Measurements from ENCODE around the gene SDR39U1. TPM values are rescaled to one million over a fixed set of nuclear protein-coding genes. Genes with fewer than 3 reads are reported as not detected.

SDR39U1 gene
- total RNA-seq, 1 experiment from 2014 or later: 56.7 TPM

DNA sequence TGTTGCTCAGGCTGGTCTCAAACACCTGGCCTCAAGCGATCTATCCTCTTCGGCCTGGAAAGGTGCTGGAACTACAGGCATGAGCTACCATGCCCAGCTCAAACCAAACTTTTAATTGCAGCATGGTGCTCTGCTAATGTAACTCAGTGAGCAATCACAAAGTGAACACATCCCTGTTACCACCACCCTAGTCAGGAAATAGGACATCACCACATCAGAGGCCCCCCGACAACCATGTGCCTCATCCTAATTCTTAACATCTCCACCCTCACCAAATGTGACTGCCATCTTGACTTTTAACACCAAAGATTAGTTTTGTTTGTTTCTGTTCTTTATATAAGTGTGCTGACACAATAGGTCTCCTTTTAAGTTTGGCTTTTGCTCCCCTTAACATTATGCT lies 22.8 kb upstream of the SDR39U1 start (continued):
- TF ChIP-seq, protein P1, sequence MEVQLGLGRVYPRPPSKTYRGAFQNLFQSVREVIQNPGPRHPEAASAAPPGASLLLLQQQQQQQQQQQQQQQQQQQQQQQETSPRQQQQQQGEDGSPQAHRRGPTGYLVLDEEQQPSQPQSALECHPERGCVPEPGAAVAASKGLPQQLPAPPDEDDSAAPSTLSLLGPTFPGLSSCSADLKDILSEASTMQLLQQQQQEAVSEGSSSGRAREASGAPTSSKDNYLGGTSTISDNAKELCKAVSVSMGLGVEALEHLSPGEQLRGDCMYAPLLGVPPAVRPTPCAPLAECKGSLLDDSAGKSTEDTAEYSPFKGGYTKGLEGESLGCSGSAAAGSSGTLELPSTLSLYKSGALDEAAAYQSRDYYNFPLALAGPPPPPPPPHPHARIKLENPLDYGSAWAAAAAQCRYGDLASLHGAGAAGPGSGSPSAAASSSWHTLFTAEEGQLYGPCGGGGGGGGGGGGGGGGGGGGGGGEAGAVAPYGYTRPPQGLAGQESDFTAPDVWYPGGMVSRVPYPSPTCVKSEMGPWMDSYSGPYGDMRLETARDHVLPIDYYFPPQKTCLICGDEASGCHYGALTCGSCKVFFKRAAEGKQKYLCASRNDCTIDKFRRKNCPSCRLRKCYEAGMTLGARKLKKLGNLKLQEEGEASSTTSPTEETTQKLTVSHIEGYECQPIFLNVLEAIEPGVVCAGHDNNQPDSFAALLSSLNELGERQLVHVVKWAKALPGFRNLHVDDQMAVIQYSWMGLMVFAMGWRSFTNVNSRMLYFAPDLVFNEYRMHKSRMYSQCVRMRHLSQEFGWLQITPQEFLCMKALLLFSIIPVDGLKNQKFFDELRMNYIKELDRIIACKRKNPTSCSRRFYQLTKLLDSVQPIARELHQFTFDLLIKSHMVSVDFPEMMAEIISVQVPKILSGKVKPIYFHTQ (CRISPR knock-in tag; IDR thresholded peaks at IDR 0.05): no peak
- TF ChIP-seq NR2C2 (CRISPR knock-in tag; IDR thresholded peaks at IDR 0.05) (no peak), NR1H2 (CRISPR knock-in tag; IDR thresholded peaks at IDR 0.05) (no peak), FOXP1 (CRISPR knock-in tag; IDR thresholded peaks at IDR 0.05; ENCODE audit: borderline replicate concordance) (no peak), SP1 (CRISPR knock-in tag; conservative IDR thresholded peaks at IDR 0.05) (no peak), FOXK1 (CRISPR knock-in tag; IDR thresholded peaks at IDR 0.05) (no peak), ETV6 (CRISPR knock-in tag; IDR thresholded peaks at IDR 0.05) (no peak), CBFB (CRISPR knock-in tag; IDR thresholded peaks at IDR 0.05; ENCODE audit: low read depth) (no peak), TP53 (CRISPR knock-in tag; IDR thresholded peaks at IDR 0.05) (no peak), HMGA2 (CRISPR knock-in tag; IDR thresholded peaks at IDR 0.05) (no peak)
- TF ChIP-seq, protein P2, sequence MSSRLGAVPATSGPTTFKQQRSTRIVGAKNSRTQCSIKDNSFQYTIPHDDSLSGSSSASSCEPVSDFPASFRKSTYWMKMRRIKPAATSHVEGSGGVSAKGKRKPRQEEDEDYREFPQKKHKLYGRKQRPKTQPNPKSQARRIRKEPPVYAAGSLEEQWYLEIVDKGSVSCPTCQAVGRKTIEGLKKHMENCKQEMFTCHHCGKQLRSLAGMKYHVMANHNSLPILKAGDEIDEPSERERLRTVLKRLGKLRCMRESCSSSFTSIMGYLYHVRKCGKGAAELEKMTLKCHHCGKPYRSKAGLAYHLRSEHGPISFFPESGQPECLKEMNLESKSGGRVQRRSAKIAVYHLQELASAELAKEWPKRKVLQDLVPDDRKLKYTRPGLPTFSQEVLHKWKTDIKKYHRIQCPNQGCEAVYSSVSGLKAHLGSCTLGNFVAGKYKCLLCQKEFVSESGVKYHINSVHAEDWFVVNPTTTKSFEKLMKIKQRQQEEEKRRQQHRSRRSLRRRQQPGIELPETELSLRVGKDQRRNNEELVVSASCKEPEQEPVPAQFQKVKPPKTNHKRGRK (CRISPR knock-in tag; IDR thresholded peaks at IDR 0.05; ENCODE audit: borderline replicate concordance): no peak
- TF ChIP-seq, protein P3, sequence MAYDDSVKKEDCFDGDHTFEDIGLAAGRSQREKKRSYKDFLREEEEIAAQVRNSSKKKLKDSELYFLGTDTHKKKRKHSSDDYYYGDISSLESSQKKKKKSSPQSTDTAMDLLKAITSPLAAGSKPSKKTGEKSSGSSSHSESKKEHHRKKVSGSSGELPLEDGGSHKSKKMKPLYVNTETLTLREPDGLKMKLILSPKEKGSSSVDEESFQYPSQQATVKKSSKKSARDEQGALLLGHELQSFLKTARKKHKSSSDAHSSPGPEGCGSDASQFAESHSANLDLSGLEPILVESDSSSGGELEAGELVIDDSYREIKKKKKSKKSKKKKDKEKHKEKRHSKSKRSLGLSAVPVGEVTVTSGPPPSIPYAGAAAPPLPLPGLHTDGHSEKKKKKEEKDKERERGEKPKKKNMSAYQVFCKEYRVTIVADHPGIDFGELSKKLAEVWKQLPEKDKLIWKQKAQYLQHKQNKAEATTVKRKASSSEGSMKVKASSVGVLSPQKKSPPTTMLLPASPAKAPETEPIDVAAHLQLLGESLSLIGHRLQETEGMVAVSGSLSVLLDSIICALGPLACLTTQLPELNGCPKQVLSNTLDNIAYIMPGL (CRISPR knock-in tag; IDR thresholded peaks at IDR 0.05): no peak
- TF ChIP-seq, protein P4, sequence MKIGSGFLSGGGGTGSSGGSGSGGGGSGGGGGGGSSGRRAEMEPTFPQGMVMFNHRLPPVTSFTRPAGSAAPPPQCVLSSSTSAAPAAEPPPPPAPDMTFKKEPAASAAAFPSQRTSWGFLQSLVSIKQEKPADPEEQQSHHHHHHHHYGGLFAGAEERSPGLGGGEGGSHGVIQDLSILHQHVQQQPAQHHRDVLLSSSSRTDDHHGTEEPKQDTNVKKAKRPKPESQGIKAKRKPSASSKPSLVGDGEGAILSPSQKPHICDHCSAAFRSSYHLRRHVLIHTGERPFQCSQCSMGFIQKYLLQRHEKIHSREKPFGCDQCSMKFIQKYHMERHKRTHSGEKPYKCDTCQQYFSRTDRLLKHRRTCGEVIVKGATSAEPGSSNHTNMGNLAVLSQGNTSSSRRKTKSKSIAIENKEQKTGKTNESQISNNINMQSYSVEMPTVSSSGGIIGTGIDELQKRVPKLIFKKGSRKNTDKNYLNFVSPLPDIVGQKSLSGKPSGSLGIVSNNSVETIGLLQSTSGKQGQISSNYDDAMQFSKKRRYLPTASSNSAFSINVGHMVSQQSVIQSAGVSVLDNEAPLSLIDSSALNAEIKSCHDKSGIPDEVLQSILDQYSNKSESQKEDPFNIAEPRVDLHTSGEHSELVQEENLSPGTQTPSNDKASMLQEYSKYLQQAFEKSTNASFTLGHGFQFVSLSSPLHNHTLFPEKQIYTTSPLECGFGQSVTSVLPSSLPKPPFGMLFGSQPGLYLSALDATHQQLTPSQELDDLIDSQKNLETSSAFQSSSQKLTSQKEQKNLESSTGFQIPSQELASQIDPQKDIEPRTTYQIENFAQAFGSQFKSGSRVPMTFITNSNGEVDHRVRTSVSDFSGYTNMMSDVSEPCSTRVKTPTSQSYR (CRISPR knock-in tag; IDR thresholded peaks at IDR 0.05): no peak

DNA sequence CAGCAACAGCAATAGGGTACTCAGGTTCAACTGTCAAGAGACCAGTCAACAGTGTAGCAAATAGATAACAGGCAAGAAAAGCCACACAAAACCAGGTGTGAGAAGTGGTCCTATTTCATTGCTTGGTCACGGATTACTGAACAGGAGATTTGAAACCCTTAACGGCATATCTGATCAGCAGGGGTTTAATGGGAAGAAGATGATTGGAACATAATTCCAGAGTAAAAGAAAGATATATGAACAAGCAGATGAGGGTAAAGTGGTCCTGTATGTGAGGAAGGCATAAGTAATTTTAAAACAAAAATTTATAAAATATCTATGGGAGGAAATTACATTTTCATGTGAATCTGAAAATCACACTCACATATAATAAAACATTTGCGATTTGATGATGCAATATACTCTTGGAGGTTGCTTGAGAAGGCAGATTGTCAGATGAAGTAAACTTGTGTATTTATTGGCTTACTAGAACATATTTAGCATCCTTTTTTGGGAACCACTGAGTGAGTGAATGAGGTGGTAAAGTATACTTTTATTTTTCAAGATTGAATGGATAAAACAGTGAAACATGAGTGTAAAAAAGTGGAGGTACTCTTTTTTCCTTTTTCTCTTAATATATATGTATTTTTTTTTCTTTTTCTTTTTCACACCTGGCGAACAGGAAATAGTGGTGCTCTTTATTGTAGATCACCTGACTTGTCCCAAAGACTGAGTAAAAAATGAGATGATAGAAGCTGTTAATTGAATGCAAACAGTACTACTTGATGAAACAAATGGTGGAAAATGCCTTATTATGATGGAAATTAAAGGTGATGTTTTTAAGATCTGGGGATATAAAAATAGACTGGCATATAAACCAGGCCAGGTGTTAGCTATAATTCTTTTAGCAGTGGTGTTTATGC lies 21.6 kb upstream of the SDR39U1 start:
- Mint-ChIP-seq H3K27ac (no peak overlapping the region), H3K27me3 (ENCODE audit: low read depth) (peaks cover 3% of the 10 kb centered on the region; the same call in 1 of the 2 replicates), H3K9me3 (0 out of 2 replicates have a peak, but pooled peaks cover 3% of the 10 kb centered on the region), H3K4me3 (no peak overlapping the region), H3K36me3 (no peaks in the 10 kb centered on the region), H3K4me1 (peaks cover 3% of the 10 kb centered on the region)
- TF ChIP-seq, protein P5, sequence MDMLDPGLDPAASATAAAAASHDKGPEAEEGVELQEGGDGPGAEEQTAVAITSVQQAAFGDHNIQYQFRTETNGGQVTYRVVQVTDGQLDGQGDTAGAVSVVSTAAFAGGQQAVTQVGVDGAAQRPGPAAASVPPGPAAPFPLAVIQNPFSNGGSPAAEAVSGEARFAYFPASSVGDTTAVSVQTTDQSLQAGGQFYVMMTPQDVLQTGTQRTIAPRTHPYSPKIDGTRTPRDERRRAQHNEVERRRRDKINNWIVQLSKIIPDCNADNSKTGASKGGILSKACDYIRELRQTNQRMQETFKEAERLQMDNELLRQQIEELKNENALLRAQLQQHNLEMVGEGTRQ (CRISPR knock-in tag; IDR thresholded peaks at IDR 0.05): no peak
- no peak for TF ChIP-seq PRRX2 (CRISPR knock-in tag; IDR thresholded peaks at IDR 0.05)
- no peak for TF ChIP-seq NFATC4 (CRISPR knock-in tag; IDR thresholded peaks at IDR 0.05)
- ChIA-PET CTCF (interaction anchor here (0.7 kb wide), 1 partner anchor 373 kb away, joined by 3 read pairs; no protein-coding TSS in a partner anchor), POLR2A (no interaction called here)
- DNase-seq (ENCODE audit: low spot score) (no peak), ATAC-seq (no peak)

Measured in WTC11 (cell line).